MG63 (cell line): ENCODE results near the gene MYZAP. TPM values are rescaled to one million over a fixed set of nuclear protein-coding genes. Genes with fewer than 3 reads are reported as not detected.
A peak's percentile ranks its signal among the peaks of the same experiment; 100 is the strongest.

Experiments
- DNase-seq: peaks from one replicate; pipeline ENCODE4 v3.0.0-alpha.2; 2020
- H3K27me3 ChIP-seq: fragments of 250-450 bp; sonication (Bioruptor Pico); 2 replicates; pipeline ENCODE4 v1.5.1; 2020; ENCODE audit warnings: mild to moderate bottlenecking, moderate library complexity
- H3K36me3 ChIP-seq: fragments of 250-450 bp; sonication (Bioruptor Pico); 2 replicates; pipeline ENCODE4 v1.5.1; 2020; ENCODE audit warnings: mild to moderate bottlenecking, moderate library complexity
- H3K4me3 ChIP-seq: fragments of 250-450 bp; sonication (Bioruptor Pico); 2 replicates; pipeline ENCODE4 v1.5.1; 2020; ENCODE audit warnings: mild to moderate bottlenecking, moderate library complexity
- H3K9me3 ChIP-seq: fragments of 250-450 bp; sonication (Bioruptor Pico); 2 replicates; pipeline ENCODE4 v1.5.1; 2020; ENCODE audit warnings: mild to moderate bottlenecking, moderate library complexity
- total RNA-seq: library from RNA; depleted of rRNA; stranded (reverse); fragments of >200 nt; shearing (Covaris generic); gene quantifications from 2 replicates; pipeline ENCODE4 v1.2.3, GENCODE V29; 2014; ENCODE audit warnings: low replicate concordance

MYZAP gene
- total RNA-seq, 1 experiment from 2014 or later, result 0.69 TPM

DNA sequence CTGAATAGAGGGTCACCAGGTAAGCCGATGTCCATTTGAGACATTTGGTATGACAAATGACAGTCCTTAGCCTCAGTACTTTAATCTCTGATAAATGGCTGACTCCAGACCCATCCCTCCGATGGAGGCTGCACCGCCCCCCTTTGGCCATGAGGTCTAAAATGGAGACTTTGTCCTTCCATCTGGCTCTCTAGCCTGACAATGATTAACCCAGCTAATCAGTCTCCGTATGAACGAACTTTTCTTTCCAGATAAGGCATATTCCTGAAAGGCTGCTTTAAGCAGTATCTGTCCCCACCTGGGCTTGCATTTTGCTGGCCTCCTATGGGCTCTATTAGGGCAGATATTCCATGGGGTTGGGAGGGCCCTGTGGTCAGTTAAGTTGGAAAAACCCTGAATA lies 10.8 kb upstream of the MYZAP start:
- H3K36me3 ChIP-seq, result no peaks in the 10 kb centered on the region
- H3K9me3 ChIP-seq, result peaks cover 8% of the 10 kb centered on the region
- DNase-seq, result no peak
- H3K27me3 ChIP-seq, result peaks cover 13% of the 10 kb centered on the region
- no peak overlapping the region for H3K4me3 ChIP-seq

DNA sequence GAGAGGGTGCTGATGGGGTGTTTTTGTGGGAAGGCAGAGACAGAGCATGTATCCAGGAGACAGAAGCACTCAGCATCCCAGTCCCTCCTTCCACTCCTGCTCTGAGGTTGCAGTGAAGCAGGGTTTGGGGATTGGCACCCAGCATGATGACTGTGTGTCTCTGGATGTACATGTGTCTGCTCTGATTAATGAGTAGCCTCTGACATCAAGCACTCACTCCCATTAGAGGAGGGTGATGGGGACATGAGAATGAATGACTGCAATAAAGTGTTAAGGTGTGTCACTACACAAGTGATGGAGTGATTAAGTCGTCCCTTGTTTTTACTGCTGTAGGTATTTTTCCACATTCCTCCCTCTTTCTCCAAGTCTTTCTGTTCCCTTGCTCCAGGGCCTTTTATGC lies 9.6 kb upstream of the MYZAP start:
- no peak for DNase-seq
- Histone ChIP-seq H3K27me3 (peaks cover 2% of the 10 kb centered on the region), H3K36me3 (no peaks in the 10 kb centered on the region), H3K9me3 (peaks cover 8% of the 10 kb centered on the region), H3K4me3 (no peak overlapping the region)

DNA sequence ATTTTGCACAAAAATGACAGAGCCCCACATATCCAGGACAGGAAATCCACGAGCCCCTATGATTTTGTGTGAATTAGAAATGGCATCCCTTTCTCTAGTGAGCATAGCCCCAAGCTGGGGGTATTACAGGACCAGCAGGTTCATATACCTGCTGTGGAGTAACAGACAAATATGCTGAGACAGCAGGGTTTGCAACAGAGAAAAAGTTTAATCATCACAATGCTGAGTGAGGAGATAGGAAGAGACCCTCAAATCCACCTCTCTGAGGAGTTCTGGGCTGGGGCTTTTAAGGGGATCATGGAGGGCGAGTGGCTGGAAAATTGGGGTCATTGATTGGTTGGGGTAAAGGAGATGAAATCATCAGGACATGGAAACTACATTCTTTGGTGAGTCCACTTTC lies 8.4 kb upstream of the MYZAP start:
- Histone ChIP-seq H3K27me3 (peaks cover 2% of the 10 kb centered on the region; the same call in 1 of the 2 replicates), H3K4me3 (no peak overlapping the region), H3K36me3 (no peaks in the 10 kb centered on the region), H3K9me3 (peaks cover 8% of the 10 kb centered on the region)
- DNase-seq, result no peak

DNA sequence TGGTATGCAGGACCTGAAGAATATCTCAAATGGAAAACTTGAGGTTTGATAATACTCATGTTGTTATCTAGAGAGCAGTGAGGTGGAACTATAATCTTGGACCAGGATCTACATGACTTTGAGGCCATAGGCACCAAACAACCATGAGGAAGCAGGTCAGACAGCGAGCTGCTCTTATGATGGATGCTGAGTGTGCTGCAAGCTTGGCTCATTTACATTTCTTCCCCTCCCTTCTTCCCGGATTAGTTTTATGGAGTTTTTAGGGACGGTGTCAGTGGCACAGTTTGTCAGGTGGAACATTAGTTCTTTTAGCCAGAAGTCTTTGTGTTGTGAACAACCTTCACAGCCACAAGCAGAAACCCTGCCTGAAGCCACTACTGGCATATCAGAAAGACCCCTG lies 8.0 kb upstream of the MYZAP start:
- no peaks in the 10 kb centered on the region for H3K36me3 ChIP-seq
- no peak overlapping the region for H3K4me3 ChIP-seq
- H3K27me3 ChIP-seq, result peaks cover 2% of the 10 kb centered on the region; the same call in 1 of the 2 replicates
- no peak for DNase-seq
- peaks cover 8% of the 10 kb centered on the region for H3K9me3 ChIP-seq

DNA sequence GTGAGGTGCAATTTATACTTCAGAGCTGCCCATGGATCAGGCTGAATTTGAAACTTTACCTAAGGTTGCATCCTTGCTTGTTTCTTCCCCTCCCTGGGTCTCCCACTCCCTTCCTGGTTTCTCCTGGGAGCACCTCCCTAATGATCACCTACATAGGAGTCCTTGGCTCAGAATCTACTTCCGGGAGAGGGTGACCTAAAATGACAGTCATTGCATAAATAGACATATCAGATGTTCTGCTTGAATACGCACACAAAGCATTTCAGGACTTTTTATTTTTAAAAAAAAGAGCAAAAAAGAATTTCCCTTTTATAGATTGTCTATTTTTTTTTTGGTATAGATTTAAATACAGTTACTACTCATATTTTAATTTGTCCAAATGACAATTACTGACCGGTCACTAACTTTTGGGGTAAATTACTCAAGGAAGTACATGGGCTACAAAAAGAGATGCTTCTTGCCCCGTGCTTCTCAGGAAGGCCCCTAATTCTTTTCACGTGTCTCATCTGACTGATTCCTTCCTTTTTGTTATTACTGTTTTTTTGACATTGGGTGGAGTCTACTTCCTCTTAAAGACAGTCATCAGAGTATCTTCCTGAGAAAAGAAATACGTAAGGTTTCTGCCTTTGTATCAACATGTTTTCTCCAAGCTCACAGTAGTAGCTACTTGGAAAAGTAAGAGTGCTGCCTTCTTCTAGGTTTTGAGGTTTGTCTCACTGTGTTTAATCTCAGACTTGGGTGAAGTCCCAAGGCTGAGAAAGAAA lies 4.9 kb upstream of the MYZAP start:
- Histone ChIP-seq H3K9me3 (peaks cover 8% of the 10 kb centered on the region), H3K36me3 (no peaks in the 10 kb centered on the region), H3K27me3 (peaks cover under 1% of the 10 kb centered on the region), H3K4me3 (no peak overlapping the region)
- no peak for DNase-seq

DNA sequence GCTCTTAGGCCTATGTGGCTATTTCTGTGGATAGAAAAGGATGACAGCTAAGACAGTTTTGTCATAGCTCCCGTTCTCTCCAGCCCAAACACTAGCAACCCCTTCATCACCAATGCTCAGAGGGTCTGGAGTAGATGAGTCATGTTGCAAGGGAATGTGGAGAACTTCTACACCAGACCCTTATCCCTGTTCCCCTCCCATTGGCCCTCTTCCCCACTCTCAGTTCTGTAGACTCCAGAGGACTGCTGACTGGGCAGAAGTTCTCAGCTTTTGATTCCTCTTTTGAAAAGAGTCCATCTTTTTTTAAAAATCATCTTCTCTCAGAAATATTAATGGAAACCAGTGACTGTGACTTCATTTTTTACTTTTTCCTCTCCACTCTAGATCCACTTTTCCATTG lies 2.4 kb upstream of the MYZAP start:
- H3K9me3 ChIP-seq, result no peaks in the 10 kb centered on the region; the same call in 1 of the 2 replicates
- H3K27me3 ChIP-seq, result peaks cover 8% of the 10 kb centered on the region
- H3K4me3 ChIP-seq, result no peak overlapping the region
- DNase-seq, result no peak
- no peaks in the 10 kb centered on the region for H3K36me3 ChIP-seq

DNA sequence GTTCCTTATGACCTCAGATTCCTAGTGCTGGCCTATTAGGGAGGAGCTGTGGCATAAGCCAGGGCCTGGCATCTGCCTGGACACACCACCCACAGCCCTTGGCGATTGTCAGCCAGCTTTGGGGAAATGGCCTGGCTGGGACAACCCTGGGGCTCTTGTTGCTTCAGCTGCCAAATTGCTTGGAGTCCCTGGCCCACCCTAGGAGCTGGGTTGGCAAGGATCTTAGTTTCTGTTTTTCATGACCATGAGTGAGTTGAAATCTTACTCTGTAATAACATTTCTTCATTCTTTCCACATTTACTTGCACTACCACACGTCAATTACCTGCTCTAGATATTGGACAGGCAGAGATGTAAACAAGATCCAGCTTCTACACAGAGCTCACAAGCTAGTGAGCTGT lies 1.9 kb upstream of the MYZAP start:
- Histone ChIP-seq H3K27me3 (peaks cover 8% of the 10 kb centered on the region), H3K9me3 (no peaks in the 10 kb centered on the region; the same call in 1 of the 2 replicates), H3K36me3 (no peaks in the 10 kb centered on the region), H3K4me3 (no peak overlapping the region)
- DNase-seq, result peak; percentile 67

DNA sequence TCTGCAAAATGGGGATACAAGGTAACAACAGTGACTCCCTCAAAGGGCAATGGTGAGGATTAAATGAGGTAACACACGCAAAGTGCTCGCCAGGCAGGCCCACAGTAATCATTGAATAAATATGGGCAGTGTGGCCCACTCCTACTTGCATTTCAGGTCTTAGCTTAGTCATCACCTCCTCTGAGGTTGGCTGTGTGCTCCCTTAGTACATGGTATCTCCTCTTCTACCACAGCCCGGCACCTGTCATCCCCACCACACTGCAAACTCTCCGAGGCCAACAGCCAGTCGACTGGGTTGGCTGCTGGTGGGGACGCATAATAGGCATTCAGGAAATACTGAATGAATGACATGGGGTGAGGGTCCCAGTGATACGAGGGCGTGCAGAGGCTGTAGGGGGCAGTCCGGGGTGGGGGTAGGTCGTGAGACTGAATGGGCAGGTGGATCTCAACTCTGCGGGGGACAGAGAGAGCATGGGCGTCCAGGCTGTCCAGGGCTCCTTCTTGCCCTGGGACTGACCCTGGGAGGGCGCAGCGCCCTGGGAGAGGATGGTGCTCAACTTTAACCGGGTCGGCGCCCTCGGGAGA lies 375 bp upstream of the MYZAP start:
- no peak for DNase-seq
- no peaks in the 10 kb centered on the region; the same call in 1 of the 2 replicates for H3K9me3 ChIP-seq
- H3K4me3 ChIP-seq, result peak overlapping the region; percentile 35
- no peaks in the 10 kb centered on the region for H3K36me3 ChIP-seq
- peaks cover 8% of the 10 kb centered on the region for H3K27me3 ChIP-seq

DNA sequence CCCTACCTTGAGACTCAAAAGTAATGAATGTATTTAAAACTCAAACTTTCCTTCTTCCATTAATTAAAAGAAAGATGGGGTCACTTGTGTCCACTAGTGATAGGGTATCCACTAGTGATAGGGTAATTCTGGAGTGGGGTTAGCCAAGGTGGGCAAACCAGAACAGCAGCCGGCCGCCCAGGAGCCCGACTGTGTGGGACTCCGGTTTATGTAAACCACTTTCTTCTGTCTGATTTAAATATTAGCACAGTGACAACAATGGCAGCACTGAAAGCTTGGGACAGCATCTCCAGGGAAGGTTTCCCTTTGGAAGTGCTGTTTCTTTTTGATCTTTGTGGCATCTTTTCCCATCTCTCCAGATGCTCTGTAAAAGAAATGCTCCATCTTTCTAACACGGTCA lies 722 bp downstream of the MYZAP start:
- H3K9me3 ChIP-seq, result no peaks in the 10 kb centered on the region; the same call in 1 of the 2 replicates
- no peaks in the 10 kb centered on the region for H3K36me3 ChIP-seq
- no peak overlapping the region for H3K4me3 ChIP-seq
- H3K27me3 ChIP-seq, result peaks cover 8% of the 10 kb centered on the region
- DNase-seq, result no peak

DNA sequence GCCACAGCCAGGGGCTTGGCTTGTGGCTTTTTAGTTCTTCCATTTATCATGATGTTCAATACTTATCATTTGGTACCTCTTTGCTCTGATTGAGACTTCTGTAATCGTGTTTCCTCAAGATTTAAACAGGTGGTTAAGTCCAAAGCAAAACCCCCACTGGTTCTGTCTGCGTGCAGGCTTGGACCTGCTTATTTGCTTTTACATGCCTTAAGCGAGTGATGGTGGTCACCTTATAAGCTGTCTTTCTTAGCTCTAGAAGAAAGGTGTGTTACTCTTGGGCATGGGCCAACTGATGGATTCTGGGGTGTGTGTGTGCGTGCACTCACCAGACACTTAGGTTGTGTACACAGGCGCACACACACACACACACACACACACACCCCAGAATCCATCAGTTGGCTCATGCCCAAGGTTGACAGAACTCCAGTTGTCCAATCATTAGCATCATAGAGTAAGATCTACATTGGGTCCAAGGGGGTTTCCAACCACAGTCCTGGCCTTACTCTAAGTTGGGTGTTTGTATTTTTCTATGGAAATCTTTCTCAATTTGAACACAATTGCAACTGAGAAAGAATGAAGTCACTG lies 1.2 kb downstream of the MYZAP start:
- Histone ChIP-seq H3K27me3 (peaks cover 8% of the 10 kb centered on the region), H3K9me3 (no peaks in the 10 kb centered on the region; the same call in 1 of the 2 replicates), H3K36me3 (no peaks in the 10 kb centered on the region), H3K4me3 (no peak overlapping the region)
- DNase-seq, result no peak

DNA sequence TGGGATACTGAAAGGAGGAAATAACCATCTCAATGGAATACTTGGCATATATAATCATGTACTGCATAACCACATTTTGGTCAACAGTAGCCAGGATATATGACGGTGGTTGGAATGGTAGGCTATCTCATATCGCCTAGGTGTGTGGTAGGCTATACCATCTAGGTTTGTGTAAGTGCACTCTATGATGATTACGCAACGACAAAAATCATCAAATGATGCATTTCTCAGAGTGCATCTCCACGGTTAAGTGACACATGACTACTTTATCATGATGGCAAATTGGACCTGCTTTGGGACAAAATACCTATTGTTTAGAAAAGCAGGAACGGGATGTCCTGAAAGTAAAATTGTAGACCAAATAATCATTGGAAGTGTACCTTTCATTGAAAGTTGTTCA lies 2.8 kb downstream of the MYZAP start:
- Histone ChIP-seq H3K36me3 (no peaks in the 10 kb centered on the region), H3K27me3 (peaks cover 8% of the 10 kb centered on the region), H3K4me3 (no peak overlapping the region), H3K9me3 (no peaks in the 10 kb centered on the region; the same call in 1 of the 2 replicates)
- no peak for DNase-seq

DNA sequence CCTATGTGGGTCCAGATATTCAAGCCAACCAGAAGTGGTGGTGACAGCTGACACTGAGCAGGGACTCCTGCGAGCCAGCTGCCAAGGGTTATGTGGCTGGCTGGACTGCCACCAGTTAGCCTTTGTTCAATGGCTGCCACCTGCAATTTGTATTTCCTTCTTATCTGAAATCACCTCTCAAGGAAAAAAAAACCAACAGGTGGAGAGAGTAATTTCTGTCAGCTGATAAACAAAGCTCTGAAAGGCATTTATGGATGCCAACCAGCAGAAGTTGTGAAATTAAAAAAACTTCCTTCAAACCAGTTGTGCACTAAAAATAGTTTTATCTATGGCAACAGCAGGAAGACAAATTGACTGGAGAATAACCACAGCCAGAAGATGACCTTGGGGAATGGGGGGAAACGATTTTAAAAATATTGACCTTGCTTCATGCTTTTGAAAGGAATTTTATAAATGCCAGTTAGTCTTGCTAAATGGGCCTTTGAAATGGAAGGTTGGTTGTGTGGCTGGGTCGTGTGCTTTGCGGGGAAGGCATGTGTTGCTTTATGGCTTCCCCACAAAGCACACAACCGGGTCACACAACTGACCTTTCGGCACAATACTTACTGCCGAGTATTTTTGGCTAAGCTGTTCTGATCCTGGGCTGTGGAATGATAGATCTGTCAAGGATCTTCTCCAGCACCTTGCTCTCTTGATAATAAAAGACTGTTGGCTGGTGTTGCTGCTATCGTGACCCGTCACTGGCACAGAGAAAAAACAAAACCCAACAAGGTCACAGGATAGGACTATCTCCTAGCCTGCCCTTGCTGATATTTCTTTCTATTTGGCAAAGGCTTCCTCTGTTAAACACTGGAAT lies 3.5 kb downstream of the MYZAP start:
- H3K27me3 ChIP-seq, result peaks cover 8% of the 10 kb centered on the region
- no peaks in the 10 kb centered on the region for H3K9me3 ChIP-seq
- no peak overlapping the region for H3K4me3 ChIP-seq
- H3K36me3 ChIP-seq, result no peaks in the 10 kb centered on the region
- no peak for DNase-seq

DNA sequence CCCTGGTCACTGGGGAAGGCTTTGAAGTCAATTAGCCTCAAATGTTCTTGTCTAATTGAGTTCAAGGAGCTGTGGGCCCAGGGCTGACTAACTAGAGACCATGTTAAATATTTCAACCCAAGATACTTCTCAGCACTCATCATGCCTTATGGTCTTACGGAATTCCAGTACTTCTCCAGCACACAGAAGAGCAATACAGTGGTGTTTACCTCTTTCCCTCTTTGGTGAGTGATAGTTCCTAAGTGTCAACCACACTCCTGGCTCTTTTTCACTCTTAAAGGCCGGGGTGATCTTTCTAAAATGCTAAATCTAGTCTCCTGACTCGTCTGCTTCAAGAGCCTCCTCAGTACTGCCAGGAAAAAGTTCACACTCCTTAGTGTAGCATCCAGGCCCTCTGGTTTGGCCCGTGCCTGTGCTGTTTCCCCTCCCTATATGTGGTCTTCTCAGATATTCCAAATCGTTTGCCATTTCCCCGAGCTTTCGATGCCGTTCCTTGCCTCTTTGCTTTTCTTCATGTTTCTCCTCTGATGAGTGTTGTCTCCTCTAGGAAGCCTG lies 4.7 kb downstream of the MYZAP start:
- H3K36me3 ChIP-seq, result no peaks in the 10 kb centered on the region
- no peaks in the 10 kb centered on the region for H3K9me3 ChIP-seq
- H3K4me3 ChIP-seq, result no peak overlapping the region
- no peak for DNase-seq
- peaks cover 8% of the 10 kb centered on the region for H3K27me3 ChIP-seq

DNA sequence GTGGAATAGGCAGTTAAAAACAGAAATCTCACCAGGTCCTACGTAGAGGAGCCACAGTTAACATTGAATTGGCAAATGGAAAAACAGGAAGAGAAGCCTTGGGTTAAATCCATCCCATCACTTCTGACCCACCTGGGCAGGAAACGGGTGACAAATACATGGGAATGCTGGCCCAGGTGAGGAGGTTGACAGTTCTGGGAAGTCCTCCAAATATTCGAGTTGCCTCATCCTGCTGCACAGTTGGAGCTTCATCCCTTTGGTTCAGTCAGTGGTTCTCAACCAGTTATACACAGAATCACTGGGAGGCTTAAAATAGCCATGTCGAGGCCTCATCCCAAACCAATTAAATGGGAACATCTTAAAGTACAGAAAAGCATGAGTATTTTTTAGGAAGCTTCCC lies 5.3 kb downstream of the MYZAP start:
- no peak for DNase-seq
- no peaks in the 10 kb centered on the region for H3K36me3 ChIP-seq

DNA sequence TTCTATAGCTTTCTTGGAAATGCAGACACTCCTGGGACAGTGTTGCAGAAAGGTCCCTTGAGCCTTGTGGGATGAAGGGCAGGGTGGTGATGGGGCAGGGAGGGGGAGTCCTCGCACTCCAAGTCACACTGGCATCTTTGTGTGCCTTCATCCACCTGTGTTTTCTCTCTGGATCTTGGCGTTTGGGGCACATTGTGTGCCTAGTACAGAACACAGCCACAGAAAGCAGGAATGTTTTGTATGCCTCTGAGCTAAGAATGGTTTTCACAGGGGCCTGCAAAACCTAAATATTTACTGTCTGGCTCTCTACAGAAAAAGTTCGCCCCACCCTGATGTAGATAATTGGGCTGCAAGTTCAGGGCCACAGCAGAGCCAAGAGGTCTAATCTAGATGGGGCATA lies 5.7 kb downstream of the MYZAP start:
- no peaks in the 10 kb centered on the region for H3K36me3 ChIP-seq
- H3K27me3 ChIP-seq, result peaks cover 2% of the 10 kb centered on the region
- no peak overlapping the region for H3K4me3 ChIP-seq
- H3K9me3 ChIP-seq, result no peaks in the 10 kb centered on the region
- no peak for DNase-seq

More for the DNA sequence above, 5.3 kb downstream of the MYZAP start:
- H3K4me3 ChIP-seq, result no peak overlapping the region
- H3K9me3 ChIP-seq, result no peaks in the 10 kb centered on the region
- peaks cover 6% of the 10 kb centered on the region for H3K27me3 ChIP-seq

DNA sequence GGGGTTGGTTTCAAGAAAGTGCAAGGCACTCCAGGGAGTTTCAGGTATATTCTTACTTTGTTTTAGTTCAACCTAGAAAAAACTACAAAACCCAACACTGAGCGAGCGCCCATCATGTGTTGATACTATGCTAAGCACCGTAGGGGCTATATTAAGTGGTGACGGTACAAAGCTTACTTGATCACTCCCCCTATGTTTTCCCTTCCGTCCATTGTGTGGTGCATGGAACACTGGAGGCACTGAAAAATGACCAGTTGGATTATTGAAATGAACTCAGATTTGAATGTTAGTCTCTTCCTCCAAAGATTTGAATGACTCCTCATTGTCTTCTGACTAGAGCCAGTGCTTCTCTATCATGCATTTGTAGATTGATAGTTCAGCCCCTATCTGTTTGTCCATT lies 6.6 kb downstream of the MYZAP start:
- Histone ChIP-seq H3K9me3 (no peaks in the 10 kb centered on the region), H3K36me3 (no peaks in the 10 kb centered on the region), H3K4me3 (no peak overlapping the region), H3K27me3 (no peaks in the 10 kb centered on the region)
- no peak for DNase-seq
